WTC11 (cell line): ENCODE data around the gene STX8. TPM values are rescaled to one million over a fixed set of nuclear protein-coding genes. Genes with fewer than 3 reads are reported as not detected.
"Not testable (repeated sequence)": the region's sequence is repeated elsewhere in the genome, so short reads cannot be mapped to it uniquely, and the experiment has no call there.

Experiments
- ATAC-seq: fragments of 200-7000 bp; cut with Tn5 transposase; 2 replicates; pipeline ENCODE4 v1.10.0; 2021; ENCODE audit warnings: mild to moderate bottlenecking, moderate library complexity
- CTCF ChIA-PET: fragments of 300-600 bp; sonication (Branson Sonifier 250); formaldehyde crosslinking; loops from one replicate; lab custom pipeline; 2021; ENCODE audit warnings: antibody characterized with exemption; lab: Charles Lee
- POLR2A ChIA-PET: fragments of 350-600 bp; sonication (Branson Sonifier 250); formaldehyde crosslinking; loops from one replicate; lab custom pipeline; 2021; ENCODE audit warnings: antibody characterized with exemption; lab: Charles Lee
- DNase-seq: peaks from one replicate; pipeline ENCODE4 v3.0.0; 2021; ENCODE audit warnings: low spot score
- H3K27ac Mint-ChIP-seq: 2 replicates; pipeline ENCODE4 v1.8.0; 2021; ENCODE audit warnings: mixed read lengths
- H3K27me3 Mint-ChIP-seq: 2 replicates; pipeline ENCODE4 v1.8.0; 2021; ENCODE audit warnings: low read depth, mild to moderate bottlenecking, moderate library complexity, mixed read lengths
- H3K36me3 Mint-ChIP-seq: 2 replicates; pipeline ENCODE4 v1.8.0; 2021; ENCODE audit warnings: mixed read lengths
- H3K4me1 Mint-ChIP-seq: 2 replicates; pipeline ENCODE4 v1.8.0; 2022; ENCODE audit warnings: mixed read lengths
- H3K4me3 Mint-ChIP-seq: 2 replicates; pipeline ENCODE4 v1.8.0; 2021; ENCODE audit warnings: mild to moderate bottlenecking, moderate library complexity, mixed read lengths
- H3K9me3 Mint-ChIP-seq: 2 replicates; pipeline ENCODE4 v1.8.0; 2021; ENCODE audit warnings: mixed read lengths
- ATF1 ChIP-seq: sonication (generic); formaldehyde crosslinking; IDR thresholded peaks from 2 replicates; pipeline ENCODE4 v1.8.1; 2023; ENCODE audit warnings: mild to moderate bottlenecking, moderate library complexity, missing genetic modification reagents
- CBFB ChIP-seq: sonication (generic); formaldehyde crosslinking; IDR thresholded peaks from 2 replicates; pipeline ENCODE4 v1.8.1; 2022; ENCODE audit warnings: mild to moderate bottlenecking, low read depth, missing genetic modification reagents
- CDX4 ChIP-seq: fragments of 250-450 bp; sonication (Bioruptor Pico); IDR thresholded peaks from 2 replicates; pipeline ENCODE4 v1.9.0; 2021; ENCODE audit warnings: moderate library complexity, mild to moderate bottlenecking, inconsistent platforms, borderline replicate concordance
- ESRRA ChIP-seq: sonication (generic); formaldehyde crosslinking; IDR thresholded peaks from 2 replicates; pipeline ENCODE4 v1.8.1; 2022; ENCODE audit warnings: mild to moderate bottlenecking, missing genetic modification reagents, borderline replicate concordance
- FOXP1 ChIP-seq: sonication (generic); formaldehyde crosslinking; IDR thresholded peaks from 2 replicates; pipeline ENCODE4 v1.8.0; 2022; ENCODE audit warnings: missing genetic modification reagents, mild to moderate bottlenecking, moderate library complexity, borderline replicate concordance
- GTF2I ChIP-seq: fragments of 250-450 bp; sonication (Bioruptor Pico); conservative IDR thresholded peaks from 2 replicates; pipeline ENCODE4 v1.4.0; 2021; ENCODE audit warnings: mild to moderate bottlenecking
- HMGA2 ChIP-seq: fragments of 250-450 bp; sonication (Bioruptor Pico); IDR thresholded peaks from 2 replicates; pipeline ENCODE4 v1.4.0; 2021; ENCODE audit warnings: mild to moderate bottlenecking, moderate library complexity
- MAX ChIP-seq: sonication (generic); formaldehyde crosslinking; IDR thresholded peaks from 2 replicates; pipeline ENCODE4 v1.8.0; 2022; ENCODE audit warnings: mild to moderate bottlenecking, missing genetic modification reagents
- NR1H2 ChIP-seq: sonication (generic); formaldehyde crosslinking; IDR thresholded peaks from 2 replicates; pipeline ENCODE4 v1.9.0; 2021; ENCODE audit warnings: mild to moderate bottlenecking, moderate library complexity, missing genetic modification reagents
- NR2C2 ChIP-seq: sonication (generic); formaldehyde crosslinking; IDR thresholded peaks from 2 replicates; pipeline ENCODE4 v1.8.0; 2022; ENCODE audit warnings: mild to moderate bottlenecking, missing genetic modification reagents
- PRRX2 ChIP-seq: fragments of 250-450 bp; sonication (Bioruptor Pico); IDR thresholded peaks from 2 replicates; pipeline ENCODE4 v1.8.0; 2021; ENCODE audit warnings: mild to moderate bottlenecking
- RELA ChIP-seq: sonication (generic); formaldehyde crosslinking; IDR thresholded peaks from 2 replicates; pipeline ENCODE4 v1.8.1; 2022; ENCODE audit warnings: missing genetic modification reagents, mild to moderate bottlenecking, borderline replicate concordance
- RORB ChIP-seq: fragments of 250-450 bp; sonication (Bioruptor Pico); IDR thresholded peaks from 2 replicates; pipeline ENCODE4 v1.9.0; 2021; ENCODE audit warnings: mild to moderate bottlenecking
- SMAD3 ChIP-seq: sonication (generic); formaldehyde crosslinking; IDR thresholded peaks from 2 replicates; pipeline ENCODE4 v1.8.0; 2022; ENCODE audit warnings: missing genetic modification reagents, mild to moderate bottlenecking, borderline replicate concordance
- SP1 ChIP-seq: sonication (generic); formaldehyde crosslinking; conservative IDR thresholded peaks from 2 replicates; pipeline ENCODE4 v1.8.1; 2022; ENCODE audit warnings: missing genetic modification reagents
- ZBTB21 ChIP-seq: sonication (generic); formaldehyde crosslinking; IDR thresholded peaks from 2 replicates; pipeline ENCODE4 v1.8.1; 2023; ENCODE audit warnings: mild to moderate bottlenecking, missing genetic modification reagents, borderline replicate concordance
- ZNF263 ChIP-seq: sonication (generic); formaldehyde crosslinking; IDR thresholded peaks from 2 replicates; pipeline ENCODE4 v1.8.1; 2022; ENCODE audit warnings: low read depth, mild to moderate bottlenecking, moderate library complexity, missing genetic modification reagents
- ZNF317 ChIP-seq: sonication (generic); formaldehyde crosslinking; IDR thresholded peaks from 2 replicates; pipeline ENCODE4 v1.8.1; 2023; ENCODE audit warnings: low read depth, mild to moderate bottlenecking, moderate library complexity, missing genetic modification reagents, borderline replicate concordance
- ZNF396 ChIP-seq: fragments of 250-450 bp; sonication (Bioruptor Pico); IDR thresholded peaks from 2 replicates; pipeline ENCODE4 v1.8.0; 2021; ENCODE audit warnings: mild to moderate bottlenecking, moderate library complexity, borderline replicate concordance
- total RNA-seq: library from RNA; stranded (reverse); gene quantifications from 3 replicates; pipeline ENCODE4 v1.2.3, GENCODE V29; 2021

STX8 gene
- total RNA-seq, 1 experiment from 2014 or later, result 39.9 TPM

GRCh38 chr17:9612006-9612405 is 36.4 kb upstream of the STX8 start (continued):
- TF ChIP-seq FOXP1 (CRISPR knock-in tag) (no peak), CBFB (CRISPR knock-in tag) (no peak), ZNF317 (CRISPR knock-in tag) (no peak), ZBTB21 (CRISPR knock-in tag) (no peak)

GRCh38 chr17:9611557-9611956 is 35.9 kb upstream of the STX8 start:
- Mint-ChIP-seq H3K27ac (no peak overlapping the region), H3K9me3 (0 out of 2 replicates have a peak, but pooled peaks cover 4% of the 10 kb centered on the region), H3K4me1 (no peaks in the 10 kb centered on the region), H3K27me3 (peaks cover 3% of the 10 kb centered on the region; the same call in 1 of the 2 replicates), H3K36me3 (no peaks in the 10 kb centered on the region), H3K4me3 (no peak overlapping the region)
- CTCF ChIA-PET, result no interaction called here
- DNase-seq, result no peak
- POLR2A ChIA-PET, result no interaction called here
- no peak for ATAC-seq
- TF ChIP-seq ZNF396 (CRISPR knock-in tag) (no peak), SMAD3 (CRISPR knock-in tag) (no peak), ZNF263 (no peak), NR2C2 (CRISPR knock-in tag) (no peak), PRRX2 (no peak), ATF1 (CRISPR knock-in tag) (no peak)

GRCh38 chr17:9607058-9607457 is 31.4 kb upstream of the STX8 start:
- ATAC-seq, DNase-seq: not testable (repeated sequence)
- CTCF ChIA-PET, result interaction anchor here (0.9 kb wide), 1 partner anchor 30 kb away, joined by 5 read pairs; no protein-coding TSS in a partner anchor

GRCh38 chr17:9606453-9606852 is 30.8 kb upstream of the STX8 start:
- H3K9me3 Mint-ChIP-seq, result peaks cover 10% of the 10 kb centered on the region; the same call in 1 of the 2 replicates
- TF ChIP-seq RELA (CRISPR knock-in tag), result no peak
- no peak for ATAC-seq
- no peak for DNase-seq
- no peaks in the 10 kb centered on the region for H3K4me1 Mint-ChIP-seq
- ChIA-PET CTCF (interaction anchor here (0.9 kb wide), 1 partner anchor 29 kb away, joined by 5 read pairs; no protein-coding TSS in a partner anchor), POLR2A (no interaction called here)
- no peak overlapping the region for H3K27ac Mint-ChIP-seq
- H3K27me3 Mint-ChIP-seq, result no peaks in the 10 kb centered on the region
- no peaks in the 10 kb centered on the region for H3K36me3 Mint-ChIP-seq
- no peak overlapping the region for H3K4me3 Mint-ChIP-seq

More at GRCh38 chr17:9607058-9607457, 31.4 kb upstream of the STX8 start:
- H3K4me3 Mint-ChIP-seq, H3K4me1 Mint-ChIP-seq, H3K27me3 Mint-ChIP-seq, H3K36me3 Mint-ChIP-seq, H3K27ac Mint-ChIP-seq, H3K9me3 Mint-ChIP-seq, POLR2A ChIA-PET: not testable (repeated sequence)

GRCh38 chr17:9604583-9604982 is 29.0 kb upstream of the STX8 start:
- DNase-seq, H3K27me3 Mint-ChIP-seq, H3K36me3 Mint-ChIP-seq, H3K4me3 Mint-ChIP-seq, POLR2A ChIA-PET, H3K27ac Mint-ChIP-seq, H3K9me3 Mint-ChIP-seq, H3K4me1 Mint-ChIP-seq, CTCF ChIA-PET, ATAC-seq: not testable (repeated sequence)

GRCh38 chr17:9598661-9599060 is 23.0 kb upstream of the STX8 start:
- Mint-ChIP-seq H3K27ac (no peak overlapping the region), H3K27me3 (no peaks in the 10 kb centered on the region), H3K4me1 (0 out of 2 replicates have a peak, but pooled peaks cover 2% of the 10 kb centered on the region), H3K9me3 (peaks cover 6% of the 10 kb centered on the region; the same call in 1 of the 2 replicates), H3K4me3 (no peak overlapping the region), H3K36me3 (no peaks in the 10 kb centered on the region)
- CTCF ChIA-PET, result no interaction called here
- ATAC-seq, result no peak
- no peak for TF ChIP-seq ESRRA (CRISPR knock-in tag)
- TF ChIP-seq ZNF317 (CRISPR knock-in tag), result no peak
- no peak for TF ChIP-seq RORB (CRISPR knock-in tag)
- no peak for TF ChIP-seq GTF2I (CRISPR knock-in tag)
- TF ChIP-seq NR1H2 (CRISPR knock-in tag), result no peak
- no peak for TF ChIP-seq CDX4 (CRISPR knock-in tag)
- TF ChIP-seq PRRX2, result no peak
- no peak for TF ChIP-seq HMGA2
- TF ChIP-seq MAX (CRISPR knock-in tag), result no peak
- TF ChIP-seq SP1, result no peak
- POLR2A ChIA-PET, result no interaction called here
- DNase-seq, result no peak

GRCh38 chr17:9597638-9598037 is 22.0 kb upstream of the STX8 start:
- CTCF ChIA-PET, H3K27me3 Mint-ChIP-seq, H3K4me3 Mint-ChIP-seq, DNase-seq, POLR2A ChIA-PET, H3K27ac Mint-ChIP-seq, H3K9me3 Mint-ChIP-seq, H3K36me3 Mint-ChIP-seq, ATAC-seq, H3K4me1 Mint-ChIP-seq: not testable (repeated sequence)
